WTC11 (cell line): ENCODE results near the gene LMF2. TPM values are rescaled to one million over a fixed set of nuclear protein-coding genes. Genes with fewer than 3 reads are reported as not detected.

Source experiments
- ATAC-seq: fragments of 200-7000 bp; cut with Tn5 transposase; 2 replicates; pipeline ENCODE4 v1.10.0; 2021; ENCODE audit warnings: mild to moderate bottlenecking, moderate library complexity
- CTCF ChIA-PET: fragments of 300-600 bp; sonication (Branson Sonifier 250); formaldehyde crosslinking; loops from one replicate; lab custom pipeline; 2021; ENCODE audit warnings: antibody characterized with exemption; lab: Charles Lee
- POLR2A ChIA-PET: fragments of 350-600 bp; sonication (Branson Sonifier 250); formaldehyde crosslinking; loops from one replicate; lab custom pipeline; 2021; ENCODE audit warnings: antibody characterized with exemption; lab: Charles Lee
- DNase-seq: peaks from one replicate; pipeline ENCODE4 v3.0.0; 2021; ENCODE audit warnings: low spot score
- H3K27ac Mint-ChIP-seq: 2 replicates; pipeline ENCODE4 v1.8.0; 2021; ENCODE audit warnings: mixed read lengths
- H3K27me3 Mint-ChIP-seq: 2 replicates; pipeline ENCODE4 v1.8.0; 2021; ENCODE audit warnings: low read depth, mild to moderate bottlenecking, moderate library complexity, mixed read lengths
- H3K36me3 Mint-ChIP-seq: 2 replicates; pipeline ENCODE4 v1.8.0; 2021; ENCODE audit warnings: mixed read lengths
- H3K4me1 Mint-ChIP-seq: 2 replicates; pipeline ENCODE4 v1.8.0; 2022; ENCODE audit warnings: mixed read lengths
- H3K4me3 Mint-ChIP-seq: 2 replicates; pipeline ENCODE4 v1.8.0; 2021; ENCODE audit warnings: mild to moderate bottlenecking, moderate library complexity, mixed read lengths
- H3K9me3 Mint-ChIP-seq: 2 replicates; pipeline ENCODE4 v1.8.0; 2021; ENCODE audit warnings: mixed read lengths
- CBFB ChIP-seq: sonication (generic); formaldehyde crosslinking; IDR thresholded peaks from 2 replicates; pipeline ENCODE4 v1.8.1; 2022; ENCODE audit warnings: mild to moderate bottlenecking, low read depth, missing genetic modification reagents
- FOXK1 ChIP-seq: sonication (generic); formaldehyde crosslinking; IDR thresholded peaks from 2 replicates; pipeline ENCODE4 v1.8.0; 2022; ENCODE audit warnings: mild to moderate bottlenecking, moderate library complexity, missing genetic modification reagents
- JAZF1 ChIP-seq: fragments of 250-450 bp; sonication (Bioruptor Pico); IDR thresholded peaks from 2 replicates; pipeline ENCODE4 v1.9.0; 2021; ENCODE audit warnings: moderate library complexity, mild to moderate bottlenecking, inconsistent platforms
- NFYB ChIP-seq: sonication (generic); formaldehyde crosslinking; conservative IDR thresholded peaks from 2 replicates; pipeline ENCODE4 v1.8.0; 2022; ENCODE audit warnings: low read depth, missing genetic modification reagents
- RELA ChIP-seq: sonication (generic); formaldehyde crosslinking; IDR thresholded peaks from 2 replicates; pipeline ENCODE4 v1.8.1; 2022; ENCODE audit warnings: missing genetic modification reagents, mild to moderate bottlenecking, borderline replicate concordance
- SP1 ChIP-seq: sonication (generic); formaldehyde crosslinking; conservative IDR thresholded peaks from 2 replicates; pipeline ENCODE4 v1.8.1; 2022; ENCODE audit warnings: missing genetic modification reagents
- TP53 ChIP-seq: sonication (generic); formaldehyde crosslinking; IDR thresholded peaks from 2 replicates; pipeline ENCODE4 v1.8.1; 2023; ENCODE audit warnings: mild to moderate bottlenecking, missing genetic modification reagents
- ZNF263 ChIP-seq: sonication (generic); formaldehyde crosslinking; IDR thresholded peaks from 2 replicates; pipeline ENCODE4 v1.8.1; 2022; ENCODE audit warnings: low read depth, mild to moderate bottlenecking, moderate library complexity, missing genetic modification reagents
- ZNF396 ChIP-seq: fragments of 250-450 bp; sonication (Bioruptor Pico); IDR thresholded peaks from 2 replicates; pipeline ENCODE4 v1.8.0; 2021; ENCODE audit warnings: mild to moderate bottlenecking, moderate library complexity, borderline replicate concordance
- total RNA-seq: library from RNA; stranded (reverse); gene quantifications from 3 replicates; pipeline ENCODE4 v1.2.3, GENCODE V29; 2021
- TF ChIP-seq, protein P1 (sequence below): fragments of 250-450 bp; sonication (Bioruptor Pico); IDR thresholded peaks from 2 replicates; pipeline ENCODE4 v1.9.0; 2021; ENCODE audit warnings: mild to moderate bottlenecking
- TF ChIP-seq, protein P2 (sequence below): sonication (generic); formaldehyde crosslinking; IDR thresholded peaks from 2 replicates; pipeline ENCODE4 v1.8.0; 2022; ENCODE audit warnings: mild to moderate bottlenecking, missing genetic modification reagents
- TF ChIP-seq, protein P3 (sequence below): sonication (generic); formaldehyde crosslinking; IDR thresholded peaks from 2 replicates; pipeline ENCODE4 v1.8.1; 2022; ENCODE audit warnings: mild to moderate bottlenecking, missing genetic modification reagents, moderate library complexity, borderline replicate concordance
- TF ChIP-seq, protein P4 (sequence below): sonication (generic); formaldehyde crosslinking; conservative IDR thresholded peaks from 2 replicates; pipeline ENCODE4 v1.8.1; 2022; ENCODE audit warnings: mild to moderate bottlenecking, missing genetic modification reagents
- TF ChIP-seq, protein P5 (sequence below): sonication (generic); formaldehyde crosslinking; IDR thresholded peaks from 2 replicates; pipeline ENCODE4 v1.8.0; 2022; ENCODE audit warnings: mild to moderate bottlenecking, missing genetic modification reagents
- TF ChIP-seq, protein P6 (sequence below): sonication (generic); formaldehyde crosslinking; IDR thresholded peaks from 2 replicates; pipeline ENCODE4 v1.8.0; 2023; ENCODE audit warnings: missing genetic modification reagents, mild to moderate bottlenecking, borderline replicate concordance
- TF ChIP-seq, protein P7 (sequence below): fragments of 250-450 bp; sonication (Bioruptor Pico); IDR thresholded peaks from 2 replicates; pipeline ENCODE4 v2.1.2; 2022; ENCODE audit warnings: mild to moderate bottlenecking, moderate library complexity

LMF2 gene
- total RNA-seq, 1 experiment from 2014 or later = 43.7 TPM

DNA sequence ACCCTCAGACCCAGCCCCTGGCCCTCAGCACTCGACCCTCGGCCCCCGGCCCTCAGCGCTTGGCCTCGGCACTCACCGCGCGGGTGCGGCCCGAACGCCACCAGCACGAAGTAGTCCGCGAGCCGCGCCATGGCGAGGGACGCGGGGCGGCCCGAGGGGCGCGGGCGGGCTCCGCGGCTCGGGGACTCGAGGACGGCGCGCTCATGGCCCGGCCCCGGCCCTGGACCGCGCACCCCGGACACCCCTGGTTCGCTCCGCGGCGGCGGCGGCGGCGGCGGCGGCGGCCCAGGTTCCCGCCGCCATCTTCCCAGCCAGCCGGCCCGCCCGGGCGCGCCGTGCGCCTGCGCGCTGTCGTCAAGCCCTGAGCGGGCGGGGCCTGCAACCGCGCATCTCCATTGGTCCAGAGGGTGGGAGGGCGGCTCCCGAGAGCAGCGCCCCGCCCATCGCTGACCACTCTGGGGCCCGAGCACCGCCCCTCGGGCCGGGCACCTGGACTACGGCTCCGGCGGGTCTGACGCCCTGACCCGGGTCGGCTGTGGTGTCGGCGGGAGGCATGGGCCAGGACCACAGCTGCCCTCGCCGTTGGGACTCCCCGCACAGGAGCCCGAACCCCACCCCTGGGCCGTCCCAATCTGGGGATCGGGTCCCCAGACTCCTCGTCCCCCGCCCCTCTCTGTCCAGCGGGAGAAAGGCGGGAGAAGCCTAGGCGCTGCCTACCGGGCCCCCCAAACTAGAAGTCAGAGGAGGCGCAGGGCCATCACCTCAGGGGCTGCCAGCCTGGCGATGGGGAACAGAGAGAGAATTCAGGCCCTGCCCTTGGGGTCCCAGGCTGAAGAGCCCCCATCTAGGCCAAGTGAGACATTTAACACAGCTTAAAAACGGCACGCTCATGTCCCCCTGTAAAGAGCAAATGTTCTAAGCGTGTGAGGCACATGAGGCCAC is 32.5 kb downstream of the LMF2 start, which contains the start of gene SBF1:
TSS of gene SBF1 (minus strand) at position 326 of the 942 bp plus-strand sequence. CDS start at position 131, 195 bp downstream.
- POLR2A ChIA-PET = no interaction called here
- ATAC-seq (peak; percentile 93), DNase-seq (peak; percentile 90)
- peaks cover 31% of the 10 kb centered on the region for H3K27me3 Mint-ChIP-seq
- 0 out of 2 replicates have a peak, but pooled peaks have one; percentile 41 for TF ChIP-seq NFYB (CRISPR knock-in tag)
- TF ChIP-seq RELA (CRISPR knock-in tag) = no peak
- TF ChIP-seq SP1 (CRISPR knock-in tag) = peak; percentile 91
- TF ChIP-seq JAZF1 (CRISPR knock-in tag) = no peak
- TF ChIP-seq, protein P1, sequence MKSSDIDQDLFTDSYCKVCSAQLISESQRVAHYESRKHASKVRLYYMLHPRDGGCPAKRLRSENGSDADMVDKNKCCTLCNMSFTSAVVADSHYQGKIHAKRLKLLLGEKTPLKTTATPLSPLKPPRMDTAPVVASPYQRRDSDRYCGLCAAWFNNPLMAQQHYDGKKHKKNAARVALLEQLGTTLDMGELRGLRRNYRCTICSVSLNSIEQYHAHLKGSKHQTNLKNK (CRISPR knock-in tag) = no peak
- TF ChIP-seq, protein P2, sequence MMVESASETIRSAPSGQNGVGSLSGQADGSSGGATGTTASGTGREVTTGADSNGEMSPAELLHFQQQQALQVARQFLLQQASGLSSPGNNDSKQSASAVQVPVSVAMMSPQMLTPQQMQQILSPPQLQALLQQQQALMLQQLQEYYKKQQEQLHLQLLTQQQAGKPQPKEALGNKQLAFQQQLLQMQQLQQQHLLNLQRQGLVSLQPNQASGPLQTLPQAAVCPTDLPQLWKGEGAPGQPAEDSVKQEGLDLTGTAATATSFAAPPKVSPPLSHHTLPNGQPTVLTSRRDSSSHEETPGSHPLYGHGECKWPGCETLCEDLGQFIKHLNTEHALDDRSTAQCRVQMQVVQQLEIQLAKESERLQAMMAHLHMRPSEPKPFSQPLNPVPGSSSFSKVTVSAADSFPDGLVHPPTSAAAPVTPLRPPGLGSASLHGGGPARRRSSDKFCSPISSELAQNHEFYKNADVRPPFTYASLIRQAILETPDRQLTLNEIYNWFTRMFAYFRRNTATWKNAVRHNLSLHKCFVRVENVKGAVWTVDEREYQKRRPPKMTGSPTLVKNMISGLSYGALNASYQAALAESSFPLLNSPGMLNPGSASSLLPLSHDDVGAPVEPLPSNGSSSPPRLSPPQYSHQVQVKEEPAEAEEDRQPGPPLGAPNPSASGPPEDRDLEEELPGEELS (CRISPR knock-in tag) = 0 out of 2 replicates have a peak, but pooled peaks have one; percentile 31
- TF ChIP-seq ZNF396 = no peak
- TF ChIP-seq TP53 (CRISPR knock-in tag) = no peak
- TF ChIP-seq, all 79 proteins: peak for 3
- Mint-ChIP-seq H3K4me3 (peak within 1 kb of the TSS; percentile 87), H3K9me3 (no peaks in the 10 kb centered on the region), H3K36me3 (no peaks in the 10 kb centered on the region), H3K4me1 (peaks cover 41% of the 10 kb centered on the region), H3K27ac (peak within 1 kb of the TSS; percentile 76; the same call in 1 of the 2 replicates)
- CTCF ChIA-PET = no interaction called here

DNA sequence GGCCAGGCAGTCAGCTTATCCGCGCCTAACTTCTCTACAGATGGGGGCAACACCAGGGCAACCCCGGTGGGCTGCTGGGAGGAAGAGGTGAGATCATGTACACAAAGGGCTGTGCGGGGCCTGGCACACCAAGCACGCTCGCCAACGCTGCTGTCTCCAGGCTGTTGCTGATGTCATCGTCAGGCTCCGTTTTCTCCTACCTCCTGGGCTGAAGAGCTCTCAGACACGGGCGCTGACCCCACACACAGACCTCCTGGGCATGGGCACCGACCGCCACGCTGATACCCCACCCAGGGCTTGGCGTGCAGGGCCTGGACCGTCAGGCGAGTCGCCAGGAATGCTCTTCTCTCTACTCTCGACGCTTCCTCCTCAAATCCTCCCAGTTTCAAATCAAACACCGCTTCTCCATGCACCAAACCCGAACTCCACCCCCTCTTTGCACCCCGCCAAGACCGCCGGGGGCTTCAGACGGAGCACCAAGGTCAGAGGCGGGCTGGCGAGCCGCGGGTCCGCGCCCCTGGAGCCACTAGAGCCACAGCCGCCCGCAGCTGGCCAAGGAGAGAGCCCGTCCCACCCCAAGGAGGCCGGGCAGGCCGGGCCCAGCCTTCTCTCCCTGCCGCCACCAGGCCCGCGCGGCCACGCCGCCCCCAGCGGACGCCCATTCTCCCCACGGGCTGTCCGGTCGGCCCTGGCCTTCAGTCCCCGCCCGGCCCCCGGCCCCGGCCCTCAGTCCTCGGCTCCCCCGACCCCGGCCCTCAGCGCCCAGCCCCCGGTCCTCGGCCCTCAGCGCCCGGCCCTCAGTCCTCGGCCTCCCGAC is 33.4 kb downstream of the LMF2 start:
- ChIA-PET CTCF (interaction anchor here (0.9 to 1.8 kb wide), 6 partner anchors 20 to 141 kb away, joined by 3 to 5 read pairs (median 4); partner anchors contain the start of gene SCO2), POLR2A (no interaction called here)
- Mint-ChIP-seq H3K4me3 (peak overlapping the region; percentile 87), H3K9me3 (no peaks in the 10 kb centered on the region), H3K27ac (no peak overlapping the region; the same call in 1 of the 2 replicates), H3K27me3 (peaks cover 22% of the 10 kb centered on the region), H3K36me3 (no peaks in the 10 kb centered on the region), H3K4me1 (peaks cover 41% of the 10 kb centered on the region)
- DNase-seq = no peak
- no peak for ATAC-seq
- TF ChIP-seq CBFB (CRISPR knock-in tag) (0 out of 2 replicates have a peak, but pooled peaks have one; percentile 18), FOXK1 (0 out of 2 replicates have a peak, but pooled peaks have one; percentile 19), ZNF263 (CRISPR knock-in tag) (no peak)
- TF ChIP-seq, protein P2 (CRISPR knock-in tag) = 0 out of 2 replicates have a peak, but pooled peaks have one; percentile 33
- TF ChIP-seq, protein P3, sequence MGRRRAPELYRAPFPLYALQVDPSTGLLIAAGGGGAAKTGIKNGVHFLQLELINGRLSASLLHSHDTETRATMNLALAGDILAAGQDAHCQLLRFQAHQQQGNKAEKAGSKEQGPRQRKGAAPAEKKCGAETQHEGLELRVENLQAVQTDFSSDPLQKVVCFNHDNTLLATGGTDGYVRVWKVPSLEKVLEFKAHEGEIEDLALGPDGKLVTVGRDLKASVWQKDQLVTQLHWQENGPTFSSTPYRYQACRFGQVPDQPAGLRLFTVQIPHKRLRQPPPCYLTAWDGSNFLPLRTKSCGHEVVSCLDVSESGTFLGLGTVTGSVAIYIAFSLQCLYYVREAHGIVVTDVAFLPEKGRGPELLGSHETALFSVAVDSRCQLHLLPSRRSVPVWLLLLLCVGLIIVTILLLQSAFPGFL = no peak
- TF ChIP-seq, protein P4, sequence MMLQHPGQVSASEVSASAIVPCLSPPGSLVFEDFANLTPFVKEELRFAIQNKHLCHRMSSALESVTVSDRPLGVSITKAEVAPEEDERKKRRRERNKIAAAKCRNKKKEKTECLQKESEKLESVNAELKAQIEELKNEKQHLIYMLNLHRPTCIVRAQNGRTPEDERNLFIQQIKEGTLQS (CRISPR knock-in tag) = no peak
- TF ChIP-seq, protein P5, sequence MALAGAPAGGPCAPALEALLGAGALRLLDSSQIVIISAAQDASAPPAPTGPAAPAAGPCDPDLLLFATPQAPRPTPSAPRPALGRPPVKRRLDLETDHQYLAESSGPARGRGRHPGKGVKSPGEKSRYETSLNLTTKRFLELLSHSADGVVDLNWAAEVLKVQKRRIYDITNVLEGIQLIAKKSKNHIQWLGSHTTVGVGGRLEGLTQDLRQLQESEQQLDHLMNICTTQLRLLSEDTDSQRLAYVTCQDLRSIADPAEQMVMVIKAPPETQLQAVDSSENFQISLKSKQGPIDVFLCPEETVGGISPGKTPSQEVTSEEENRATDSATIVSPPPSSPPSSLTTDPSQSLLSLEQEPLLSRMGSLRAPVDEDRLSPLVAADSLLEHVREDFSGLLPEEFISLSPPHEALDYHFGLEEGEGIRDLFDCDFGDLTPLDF = no peak
- TF ChIP-seq, protein P6, sequence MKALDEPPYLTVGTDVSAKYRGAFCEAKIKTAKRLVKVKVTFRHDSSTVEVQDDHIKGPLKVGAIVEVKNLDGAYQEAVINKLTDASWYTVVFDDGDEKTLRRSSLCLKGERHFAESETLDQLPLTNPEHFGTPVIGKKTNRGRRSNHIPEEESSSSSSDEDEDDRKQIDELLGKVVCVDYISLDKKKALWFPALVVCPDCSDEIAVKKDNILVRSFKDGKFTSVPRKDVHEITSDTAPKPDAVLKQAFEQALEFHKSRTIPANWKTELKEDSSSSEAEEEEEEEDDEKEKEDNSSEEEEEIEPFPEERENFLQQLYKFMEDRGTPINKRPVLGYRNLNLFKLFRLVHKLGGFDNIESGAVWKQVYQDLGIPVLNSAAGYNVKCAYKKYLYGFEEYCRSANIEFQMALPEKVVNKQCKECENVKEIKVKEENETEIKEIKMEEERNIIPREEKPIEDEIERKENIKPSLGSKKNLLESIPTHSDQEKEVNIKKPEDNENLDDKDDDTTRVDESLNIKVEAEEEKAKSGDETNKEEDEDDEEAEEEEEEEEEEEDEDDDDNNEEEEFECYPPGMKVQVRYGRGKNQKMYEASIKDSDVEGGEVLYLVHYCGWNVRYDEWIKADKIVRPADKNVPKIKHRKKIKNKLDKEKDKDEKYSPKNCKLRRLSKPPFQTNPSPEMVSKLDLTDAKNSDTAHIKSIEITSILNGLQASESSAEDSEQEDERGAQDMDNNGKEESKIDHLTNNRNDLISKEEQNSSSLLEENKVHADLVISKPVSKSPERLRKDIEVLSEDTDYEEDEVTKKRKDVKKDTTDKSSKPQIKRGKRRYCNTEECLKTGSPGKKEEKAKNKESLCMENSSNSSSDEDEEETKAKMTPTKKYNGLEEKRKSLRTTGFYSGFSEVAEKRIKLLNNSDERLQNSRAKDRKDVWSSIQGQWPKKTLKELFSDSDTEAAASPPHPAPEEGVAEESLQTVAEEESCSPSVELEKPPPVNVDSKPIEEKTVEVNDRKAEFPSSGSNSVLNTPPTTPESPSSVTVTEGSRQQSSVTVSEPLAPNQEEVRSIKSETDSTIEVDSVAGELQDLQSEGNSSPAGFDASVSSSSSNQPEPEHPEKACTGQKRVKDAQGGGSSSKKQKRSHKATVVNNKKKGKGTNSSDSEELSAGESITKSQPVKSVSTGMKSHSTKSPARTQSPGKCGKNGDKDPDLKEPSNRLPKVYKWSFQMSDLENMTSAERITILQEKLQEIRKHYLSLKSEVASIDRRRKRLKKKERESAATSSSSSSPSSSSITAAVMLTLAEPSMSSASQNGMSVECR (CRISPR knock-in tag) = no peak
- TF ChIP-seq, protein P7, sequence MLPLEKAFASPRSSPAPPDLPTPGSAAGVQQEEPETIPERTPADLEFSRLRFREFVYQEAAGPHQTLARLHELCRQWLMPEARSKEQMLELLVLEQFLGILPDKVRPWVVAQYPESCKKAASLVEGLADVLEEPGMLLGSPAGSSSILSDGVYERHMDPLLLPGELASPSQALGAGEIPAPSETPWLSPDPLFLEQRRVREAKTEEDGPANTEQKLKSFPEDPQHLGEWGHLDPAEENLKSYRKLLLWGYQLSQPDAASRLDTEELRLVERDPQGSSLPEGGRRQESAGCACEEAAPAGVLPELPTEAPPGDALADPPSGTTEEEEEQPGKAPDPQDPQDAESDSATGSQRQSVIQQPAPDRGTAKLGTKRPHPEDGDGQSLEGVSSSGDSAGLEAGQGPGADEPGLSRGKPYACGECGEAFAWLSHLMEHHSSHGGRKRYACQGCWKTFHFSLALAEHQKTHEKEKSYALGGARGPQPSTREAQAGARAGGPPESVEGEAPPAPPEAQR = no peak
